HEK293 (cell line): Measurements from ENCODE around the gene EXOSC9.

Experiments
- CTCF ChIA-PET: fragments of 350-600 bp; formaldehyde crosslinking; extraction: SDS; loops from one replicate; lab custom pipeline; 2021; ENCODE audit warnings: antibody characterized with exemption; lab: Yijun Ruan, JAX
- POLR2A ChIA-PET: fragments of 300-600 bp; formaldehyde crosslinking; extraction: SDS; loops from one replicate; lab custom pipeline; 2020; ENCODE audit warnings: antibody characterized with exemption, inconsistent platforms; lab: Yijun Ruan, JAX
- H3K27ac ChIP-seq: fragments of 200-500 bp; sonication (Bioruptor generic); 2 replicates; pipeline ENCODE4 v1.5.1; 2014; ENCODE audit warnings: low read depth, low read length, control low read depth, inconsistent platforms; ENCODE audit errors: extremely low read depth
- H3K36me3 ChIP-seq, 2 experiments: fragments of 200-500 bp in 1 of 2; sonication (Bioruptor generic) in 1 of 2; 1 replicate in 1 of 2; 2 replicates in 1 of 2; pipeline ENCODE4 v1.5.1; 2014 to 2017; ENCODE audit warnings: inconsistent platforms in 2 of 2, low read length in 2 of 2; ENCODE audit not compliant: control insufficient read depth in 2 of 2, insufficient read depth in 1 of 2
- H3K4me1 ChIP-seq: fragments of 200-500 bp; sonication (Bioruptor generic); 2 replicates; pipeline ENCODE4 v1.5.1; 2014; ENCODE audit warnings: mild to moderate bottlenecking, low read length, inconsistent platforms; ENCODE audit not compliant: control insufficient read depth, insufficient read depth
- H3K4me3 ChIP-seq: 2 replicates; pipeline ENCODE4 v1.5.1; 2011; ENCODE audit warnings: low read depth, mild to moderate bottlenecking, control low read depth, low read length, moderate library complexity
- H3K9me3 ChIP-seq: fragments of 200-500 bp; sonication (Bioruptor generic); 2 replicates; pipeline ENCODE4 v1.5.1; 2014; ENCODE audit warnings: low read depth, low read length, inconsistent platforms; ENCODE audit not compliant: control insufficient read depth, insufficient read depth
- AEBP2 ChIP-seq: fragments of 450-650 bp; formaldehyde crosslinking; IDR thresholded peaks from 2 replicates; pipeline ENCODE4 v1.5.1; 2016; ENCODE audit warnings: missing biosample characterization, missing genetic modification characterization, borderline replicate concordance
- EGR2 ChIP-seq: fragments of 450-650 bp; formaldehyde crosslinking; IDR thresholded peaks from 2 replicates; pipeline ENCODE4 v1.5.1; 2016; ENCODE audit warnings: low read depth, missing biosample characterization, missing genetic modification characterization
- GFI1B ChIP-seq: fragments of 450-650 bp; formaldehyde crosslinking; IDR thresholded peaks from 2 replicates; pipeline ENCODE4 v1.5.1; 2016; ENCODE audit warnings: missing biosample characterization, missing genetic modification characterization
- GLIS2 ChIP-seq: fragments of 450-650 bp; formaldehyde crosslinking; IDR thresholded peaks from 2 replicates; pipeline ENCODE4 v1.5.1; 2016; ENCODE audit warnings: missing biosample characterization, missing genetic modification characterization
- MEIS1 ChIP-seq: sonication (generic); formaldehyde crosslinking; IDR thresholded peaks from 2 replicates; pipeline ENCODE4 v1.8.1; 2022; ENCODE audit warnings: missing genetic modification reagents, mild to moderate bottlenecking, borderline replicate concordance
- PRDM1 ChIP-seq: fragments of 450-650 bp; formaldehyde crosslinking; IDR thresholded peaks from 2 replicates; pipeline ENCODE4; 2016; ENCODE audit warnings: missing biosample characterization, missing genetic modification characterization
- PRDM2 ChIP-seq: fragments of 450-650 bp; formaldehyde crosslinking; IDR thresholded peaks from 2 replicates; pipeline ENCODE4 v1.5.1; 2016; ENCODE audit warnings: missing biosample characterization, missing genetic modification characterization, borderline replicate concordance
- SETDB1 ChIP-seq: IDR thresholded peaks from one replicate; pipeline ENCODE4 v1.6.1; 2017; ENCODE audit warnings: mild to moderate bottlenecking, low read length, moderate library complexity, mixed read lengths; ENCODE audit not compliant: insufficient read length
- ZNF169 ChIP-seq: fragments of 450-650 bp; formaldehyde crosslinking; IDR thresholded peaks from 2 replicates; pipeline ENCODE4 v1.5.1; 2016; ENCODE audit warnings: missing biosample characterization, missing genetic modification characterization
- ZNF2 ChIP-seq: fragments of 450-650 bp; formaldehyde crosslinking; IDR thresholded peaks from 2 replicates; pipeline ENCODE4 v1.5.1; 2016; ENCODE audit warnings: missing biosample characterization, missing genetic modification characterization
- ZNF221 ChIP-seq: fragments of 450-650 bp; formaldehyde crosslinking; IDR thresholded peaks from 2 replicates; pipeline ENCODE4 v1.5.1; 2017; ENCODE audit warnings: missing biosample characterization, missing genetic modification characterization, borderline replicate concordance
- ZNF223 ChIP-seq: fragments of 450-650 bp; formaldehyde crosslinking; IDR thresholded peaks from 2 replicates; pipeline ENCODE4 v1.5.1; 2016; ENCODE audit warnings: missing biosample characterization, missing genetic modification characterization
- ZNF391 ChIP-seq: fragments of 450-650 bp; formaldehyde crosslinking; IDR thresholded peaks from 2 replicates; pipeline ENCODE4 v1.5.1; 2016; ENCODE audit warnings: low read depth, missing biosample characterization, missing genetic modification characterization, borderline replicate concordance
- ZNF426 ChIP-seq: fragments of 450-650 bp; formaldehyde crosslinking; IDR thresholded peaks from 2 replicates; pipeline ENCODE4 v1.5.1; 2017; ENCODE audit warnings: missing biosample characterization, missing genetic modification characterization, mild to moderate bottlenecking, inconsistent platforms, moderate library complexity
- ZNF518A ChIP-seq: fragments of 450-650 bp; formaldehyde crosslinking; conservative IDR thresholded peaks from 2 replicates; pipeline ENCODE4 v1.5.1; 2016; ENCODE audit warnings: low read depth, missing biosample characterization, missing genetic modification characterization
- ZNF521 ChIP-seq: fragments of 450-650 bp; formaldehyde crosslinking; IDR thresholded peaks from 2 replicates; pipeline ENCODE4 v1.5.1; 2017; ENCODE audit warnings: missing biosample characterization, mild to moderate bottlenecking, missing genetic modification characterization
- ZNF555 ChIP-seq: fragments of 450-650 bp; formaldehyde crosslinking; conservative IDR thresholded peaks from 2 replicates; pipeline ENCODE4 v1.5.1; 2017; ENCODE audit warnings: missing biosample characterization, mild to moderate bottlenecking, missing genetic modification characterization, inconsistent platforms
- ZNF664 ChIP-seq: fragments of 450-650 bp; formaldehyde crosslinking; IDR thresholded peaks from 2 replicates; pipeline ENCODE4 v1.5.1; 2016; ENCODE audit warnings: missing biosample characterization, missing genetic modification characterization
- ZNF670 ChIP-seq: fragments of 450-650 bp; formaldehyde crosslinking; IDR thresholded peaks from 2 replicates; pipeline ENCODE4 v1.5.1; 2016; ENCODE audit warnings: missing biosample characterization, missing genetic modification characterization, low read depth
- ZNF792 ChIP-seq: fragments of 450-650 bp; formaldehyde crosslinking; IDR thresholded peaks from 2 replicates; pipeline ENCODE4 v1.5.1; 2016; ENCODE audit warnings: missing biosample characterization, missing genetic modification characterization
- TF ChIP-seq, protein P1 (sequence below): IDR thresholded peaks from 2 replicates; pipeline ENCODE4 v1.6.1; 2011; ENCODE audit warnings: mild to moderate bottlenecking, low read depth, low read length, borderline replicate concordance

Gene EXOSC9

GRCh38 chr4:121783210-121783609 lies 17.9 kb upstream of the EXOSC9 start:
- no peaks in the 10 kb centered on the region for H3K36me3 ChIP-seq
- TF ChIP-seq ZNF223: no peak
- 0 out of 2 replicates have a peak, but pooled peaks have one; percentile 14 for TF ChIP-seq PRDM1 (tag by site-specific recombination)
- no peak for TF ChIP-seq SETDB1
- TF ChIP-seq, all 188 proteins: peak for 1
- Histone ChIP-seq H3K9me3 (no peaks in the 10 kb centered on the region), H3K4me3 (no peak overlapping the region), H3K27ac (no peak overlapping the region), H3K4me1 (no peaks in the 10 kb centered on the region)
- ChIA-PET POLR2A (no interaction called here), CTCF (no interaction called here)

DNA sequence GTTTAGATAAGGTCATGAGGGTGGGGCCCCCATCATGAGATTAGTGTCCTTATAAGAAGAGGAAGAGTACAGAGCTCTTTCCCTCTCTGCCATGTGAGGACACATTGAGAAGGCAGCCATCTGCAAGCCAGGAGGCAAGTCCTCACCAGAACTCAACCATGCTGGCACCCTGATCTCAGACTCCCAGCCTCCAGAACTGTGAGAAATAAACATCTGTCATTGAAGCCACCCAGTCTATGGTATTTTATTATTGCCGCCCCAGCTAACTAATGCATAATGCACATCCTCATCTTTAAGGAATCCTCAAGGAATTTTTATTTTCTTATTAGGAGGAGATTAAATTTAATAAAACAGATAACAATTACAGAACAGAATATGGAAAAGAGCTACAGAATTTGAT lies 16.7 kb upstream of the EXOSC9 start:
- CTCF ChIA-PET: no interaction called here
- no peak for TF ChIP-seq ZNF555 (tag by site-specific recombination)
- TF ChIP-seq ZNF670 (tag by site-specific recombination): no peak
- no peak for TF ChIP-seq ZNF2 (tag by site-specific recombination)
- no peak for TF ChIP-seq ZNF426 (tag by site-specific recombination)
- TF ChIP-seq ZNF521 (tag by site-specific recombination): no peak
- TF ChIP-seq ZNF169 (tag by site-specific recombination): no peak
- TF ChIP-seq, protein P1, sequence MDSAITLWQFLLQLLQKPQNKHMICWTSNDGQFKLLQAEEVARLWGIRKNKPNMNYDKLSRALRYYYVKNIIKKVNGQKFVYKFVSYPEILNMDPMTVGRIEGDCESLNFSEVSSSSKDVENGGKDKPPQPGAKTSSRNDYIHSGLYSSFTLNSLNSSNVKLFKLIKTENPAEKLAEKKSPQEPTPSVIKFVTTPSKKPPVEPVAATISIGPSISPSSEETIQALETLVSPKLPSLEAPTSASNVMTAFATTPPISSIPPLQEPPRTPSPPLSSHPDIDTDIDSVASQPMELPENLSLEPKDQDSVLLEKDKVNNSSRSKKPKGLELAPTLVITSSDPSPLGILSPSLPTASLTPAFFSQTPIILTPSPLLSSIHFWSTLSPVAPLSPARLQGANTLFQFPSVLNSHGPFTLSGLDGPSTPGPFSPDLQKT: no peak
- TF ChIP-seq ZNF391 (tag by site-specific recombination): no peak
- TF ChIP-seq ZNF221 (tag by site-specific recombination): no peak
- TF ChIP-seq PRDM2: no peak
- TF ChIP-seq AEBP2: no peak
- TF ChIP-seq ZNF792 (tag by site-specific recombination): no peak
- no peak for TF ChIP-seq EGR2 (tag by site-specific recombination)
- no peak for TF ChIP-seq ZNF518A (tag by site-specific recombination)
- TF ChIP-seq GLIS2 (tag by site-specific recombination): no peak
- TF ChIP-seq GFI1B (tag by site-specific recombination): no peak
- no peak for TF ChIP-seq MEIS1 (CRISPR knock-in tag)
- TF ChIP-seq ZNF664 (tag by site-specific recombination): no peak
- Histone ChIP-seq H3K36me3 (no peaks in the 10 kb centered on the region), H3K4me3 (no peak overlapping the region), H3K9me3 (no peaks in the 10 kb centered on the region), H3K4me1 (no peaks in the 10 kb centered on the region), H3K27ac (no peak overlapping the region)
- POLR2A ChIA-PET: no interaction called here
